ENCODE data around the gene TXNDC2. TPM values are rescaled to one million over a fixed set of nuclear protein-coding genes. Genes with fewer than 3 reads are reported as not detected.

The TXNDC2 gene
- total RNA-seq, 2 donors from 2014 or later = 0.35 to 8.8 TPM

GRCh38 chr18:9933865-9934264 lies 48.1 kb downstream of the TXNDC2 start:
- peaks cover 19 to 39% of the 10 kb centered on the region in 2 donors for H3K4me1 ChIP-seq (ENCODE audit: control insufficient read depth in 1 of 2, low read depth in 2 of 2)
- no peaks in the 10 kb centered on the region for H3K27me3 ChIP-seq (replicated peaks; ENCODE audit: insufficient read depth)
- no peaks in the 10 kb centered on the region for H3K9me3 ChIP-seq
- H3K36me3 ChIP-seq = peaks cover 13% of the 10 kb centered on the region
- H3K27ac ChIP-seq = no peak overlapping the region
- no peak overlapping the region for H3K4me3 ChIP-seq
- ATAC-seq (ENCODE audit: insufficient number of reproducible peaks, low FRiP score, low read depth) (no peak), DNase-seq (ENCODE audit: low spot score) (no peak)
- TF ChIP-seq CTCF (IDR thresholded peaks at IDR 0.05) = no peak

DNA sequence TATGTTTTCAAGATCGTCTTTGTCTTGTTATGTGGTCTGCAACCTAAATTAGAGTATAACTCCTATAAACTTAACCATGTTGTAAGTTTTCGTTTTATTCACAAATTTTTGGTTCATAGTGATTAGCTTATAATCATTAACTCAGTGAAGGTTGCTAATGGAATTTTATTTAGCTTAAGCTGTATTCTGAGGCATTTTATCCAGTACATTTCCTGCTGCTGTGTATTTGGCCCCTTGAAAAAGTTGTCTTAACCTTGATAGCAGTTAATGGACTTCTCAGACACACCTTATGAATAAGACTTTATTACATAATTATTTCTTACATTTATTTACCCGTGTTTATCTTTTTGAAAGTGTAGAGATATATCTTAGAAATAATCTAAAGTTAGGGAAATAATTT lies 48.5 kb downstream of the TXNDC2 start:
- Histone ChIP-seq H3K36me3 (peaks cover 13% of the 10 kb centered on the region), H3K27me3 (replicated peaks; ENCODE audit: insufficient read depth) (no peaks in the 10 kb centered on the region), H3K4me3 (no peak overlapping the region), H3K9me3 (no peaks in the 10 kb centered on the region), H3K27ac (no peak overlapping the region), H3K4me1 (ENCODE audit: control insufficient read depth in 1 of 2, low read depth in 2 of 2) (peaks cover 19 to 35% of the 10 kb centered on the region in 2 donors)
- no peak for TF ChIP-seq CTCF (IDR thresholded peaks at IDR 0.05)
- DNase-seq (ENCODE audit: low spot score) (no peak), ATAC-seq (ENCODE audit: insufficient number of reproducible peaks, low FRiP score, low read depth) (no peak)

Other genes starting within 250 kb of the TXNDC2 start
- gene RAB31, start 177.7 kb upstream of the TXNDC2 start, total RNA-seq = 100 to 1,000 TPM in 1 of 2 donors, 10 to 100 TPM in 1; 92.9 to 110 TPM
- gene VAPA, start 28.0 kb downstream of the TXNDC2 start, total RNA-seq = 100 to 1,000 TPM; 171 to 195 TPM